ENCODE measurements around the gene SEC24C. TPM values are rescaled to one million over a fixed set of nuclear protein-coding genes. Genes with fewer than 3 reads are reported as not detected.

Gene SEC24C
- polyA plus RNA-seq, 1 experiment, result 86.9 TPM

- no peak overlapping the region for H3K27ac ChIP-seq (ENCODE audit: low read depth, low read length)
- ChIA-PET POLR2A (no interaction called here), CTCF (no interaction called here)
- no peaks in the 10 kb centered on the region for H3K27me3 ChIP-seq (ENCODE audit: control insufficient read depth, insufficient read depth, low read length)
- H3K9me3 ChIP-seq (ENCODE audit: control insufficient read depth, insufficient read depth, low read length), result no peaks in the 10 kb centered on the region; the same call in 1 of the 2 replicates
- TF ChIP-seq, protein P1, sequence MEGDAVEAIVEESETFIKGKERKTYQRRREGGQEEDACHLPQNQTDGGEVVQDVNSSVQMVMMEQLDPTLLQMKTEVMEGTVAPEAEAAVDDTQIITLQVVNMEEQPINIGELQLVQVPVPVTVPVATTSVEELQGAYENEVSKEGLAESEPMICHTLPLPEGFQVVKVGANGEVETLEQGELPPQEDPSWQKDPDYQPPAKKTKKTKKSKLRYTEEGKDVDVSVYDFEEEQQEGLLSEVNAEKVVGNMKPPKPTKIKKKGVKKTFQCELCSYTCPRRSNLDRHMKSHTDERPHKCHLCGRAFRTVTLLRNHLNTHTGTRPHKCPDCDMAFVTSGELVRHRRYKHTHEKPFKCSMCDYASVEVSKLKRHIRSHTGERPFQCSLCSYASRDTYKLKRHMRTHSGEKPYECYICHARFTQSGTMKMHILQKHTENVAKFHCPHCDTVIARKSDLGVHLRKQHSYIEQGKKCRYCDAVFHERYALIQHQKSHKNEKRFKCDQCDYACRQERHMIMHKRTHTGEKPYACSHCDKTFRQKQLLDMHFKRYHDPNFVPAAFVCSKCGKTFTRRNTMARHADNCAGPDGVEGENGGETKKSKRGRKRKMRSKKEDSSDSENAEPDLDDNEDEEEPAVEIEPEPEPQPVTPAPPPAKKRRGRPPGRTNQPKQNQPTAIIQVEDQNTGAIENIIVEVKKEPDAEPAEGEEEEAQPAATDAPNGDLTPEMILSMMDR (IDR thresholded peaks at IDR 0.05; ENCODE audit: low read depth, low read length), result no peak
- no peak overlapping the region for H3K4me3 ChIP-seq (ENCODE audit: low read depth, low read length)
- no peak for DNase-seq (ENCODE audit: low read depth, low spot score)
Observed at GRCh38 chr10:73818402-73818801, 74.2 kb downstream of the SEC24C start.

DNA sequence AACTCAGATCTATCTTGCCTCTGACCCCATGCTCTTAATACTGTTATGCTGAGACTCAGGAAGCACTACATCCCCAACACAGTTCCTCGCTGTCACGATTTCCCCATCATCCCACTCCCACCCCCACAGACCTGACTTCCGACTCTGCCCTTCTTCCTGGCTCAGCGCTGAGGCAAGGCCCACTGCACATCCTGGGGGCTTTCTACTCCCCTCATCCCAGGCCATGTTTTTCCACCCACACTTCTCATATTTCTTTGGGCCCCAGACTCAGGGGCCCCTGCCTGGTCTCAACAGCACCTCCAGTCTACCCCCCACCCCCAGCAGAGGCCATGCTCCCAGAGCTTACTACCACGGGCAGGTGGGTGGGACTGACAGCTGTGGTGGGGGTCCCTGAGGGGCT is 74.9 kb downstream of the SEC24C start:
- no peaks in the 10 kb centered on the region; the same call in 1 of the 2 replicates for H3K9me3 ChIP-seq (ENCODE audit: control insufficient read depth, insufficient read depth, low read length)
- H3K27ac ChIP-seq (ENCODE audit: low read depth, low read length), result no peak overlapping the region
- TF ChIP-seq, protein P1 (IDR thresholded peaks at IDR 0.05; ENCODE audit: low read depth, low read length), result no peak
- DNase-seq (ENCODE audit: low read depth, low spot score), result no peak
- ChIA-PET POLR2A (no interaction called here), CTCF (no interaction called here)
- H3K27me3 ChIP-seq (ENCODE audit: control insufficient read depth, insufficient read depth, low read length), result no peaks in the 10 kb centered on the region
- H3K4me3 ChIP-seq (ENCODE audit: low read depth, low read length), result no peak overlapping the region

DNA sequence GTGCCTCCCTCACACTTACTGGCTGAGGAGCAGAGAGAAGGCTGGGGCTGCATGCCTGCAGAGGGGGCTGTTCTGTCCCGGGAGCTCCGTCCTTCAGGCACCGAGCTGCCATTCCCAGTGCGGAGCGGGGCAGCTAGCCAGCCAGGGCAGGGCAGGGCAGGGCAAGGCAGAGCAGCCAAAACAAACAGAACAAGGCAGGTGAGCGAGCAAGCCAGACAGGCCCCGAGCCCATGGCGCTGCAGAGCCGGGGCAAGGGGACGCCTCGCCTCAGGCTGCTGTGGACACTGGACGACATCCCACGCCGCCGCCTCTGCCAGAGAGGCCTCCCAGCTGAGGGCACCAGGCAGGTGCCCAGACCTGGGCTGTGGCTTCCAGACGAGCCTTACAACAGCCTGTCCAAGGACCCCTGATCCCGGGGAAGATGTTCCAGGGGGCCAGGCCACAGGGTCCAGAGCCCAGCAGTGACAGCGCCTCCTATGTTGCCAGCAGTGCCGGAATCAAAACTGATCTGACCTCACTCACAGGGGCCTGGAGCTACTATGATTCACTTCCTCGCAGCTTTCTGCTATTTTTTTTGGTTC is 75.4 kb downstream of the SEC24C start:
- Histone ChIP-seq H3K9me3 (ENCODE audit: control insufficient read depth, insufficient read depth, low read length) (no peaks in the 10 kb centered on the region; the same call in 1 of the 2 replicates), H3K27ac (ENCODE audit: low read depth, low read length) (no peak overlapping the region), H3K4me3 (ENCODE audit: low read depth, low read length) (no peak overlapping the region), H3K27me3 (ENCODE audit: control insufficient read depth, insufficient read depth, low read length) (no peaks in the 10 kb centered on the region)
- ChIA-PET CTCF (interaction anchor here (0.8 kb wide), 1 partner anchor 11 kb away, joined by 3 read pairs; no protein-coding TSS in a partner anchor), POLR2A (no interaction called here)
- DNase-seq (ENCODE audit: low read depth, low spot score), result no peak
- TF ChIP-seq, protein P1 (IDR thresholded peaks at IDR 0.05; ENCODE audit: low read depth, low read length), result no peak

Small RNA genes lying within 50 kb of the gene (small RNA-seq; reads per million reads assigned to genes)
- gene AC022400.4 (ENCODE audit: insufficient read length, low read depth), result not detected
- gene AC022400.9 (ENCODE audit: insufficient read length, low read depth), result not detected
- gene RNA5SP320 (ENCODE audit: insufficient read length, low read depth), result not detected
- not detected for gene ZSWIM8-AS1 (ENCODE audit: insufficient read length, low read depth)

Other genes with a start within 250 kb of the SEC24C start
- 35.9 and 41.8 TPM in 2 replicates for gene PPP3CB, start 248.3 kb upstream of the SEC24C start, polyA plus RNA-seq (2011; rRNA removed)
- gene USP54, start 153.0 kb upstream of the SEC24C start, polyA plus RNA-seq (2011; rRNA removed), result 8.6 and 11.2 TPM in 2 replicates
- not detected in 2 replicates for gene MYOZ1, start 102.9 kb upstream of the SEC24C start, polyA plus RNA-seq (2011; rRNA removed)
- 0.02 and 0.05 TPM in 2 replicates for gene SYNPO2L, start 88.3 kb upstream of the SEC24C start, polyA plus RNA-seq (2011; rRNA removed)
- gene AGAP5, start 46.3 kb upstream of the SEC24C start, polyA plus RNA-seq (2011; rRNA removed), result 2.9 and 3.3 TPM in 2 replicates
- 31.2 and 45.4 TPM in 2 replicates for gene CHCHD1, start 37.7 kb downstream of the SEC24C start, polyA plus RNA-seq (2011; rRNA removed)
- gene ZSWIM8, start 41.2 kb downstream of the SEC24C start, polyA plus RNA-seq (2011; rRNA removed), result 44.2 and 58.3 TPM in 2 replicates
- gene NDST2, start 67.2 kb downstream of the SEC24C start, polyA plus RNA-seq (2011; rRNA removed), result 11.4 and 13.2 TPM in 2 replicates
- gene CAMK2G, start 130.2 kb downstream of the SEC24C start, polyA plus RNA-seq (2011; rRNA removed), result 22.3 and 23.7 TPM in 2 replicates
- gene PLAU, start 166.8 kb downstream of the SEC24C start, polyA plus RNA-seq (2011; rRNA removed), result 241 and 329 TPM in 2 replicates